ENCODE measurements around the gene SEC61B.

GRCh38 chr9:99173570-99174504 is 48.2 kb upstream of the SEC61B start:
- no peak for TF ChIP-seq CTCF (IDR thresholded peaks at IDR 0.05)
- no peak for TF ChIP-seq POLR2A (IDR thresholded peaks at IDR 0.05)

All from uterus (tissue), 2 donors.